ENCODE measurements around the gene IFNGR1. TPM values are rescaled to one million over a fixed set of nuclear protein-coding genes. Genes with fewer than 3 reads are reported as not detected.

IFNGR1 gene
- total RNA-seq, 2 donors from 2014 or later: 23.7 to 30.2 TPM

- 94 to 95% methylated on average over 2 to 3 of the region's 3 CpGs for WGBS, 2 experiments (ENCODE audit: insufficient coverage in 1 of 2, insufficient read length in 1 of 2)
- Mint-ChIP-seq H3K27me3 (ENCODE audit: insufficient read depth) (no peaks in the 10 kb centered on the region), H3K9me3 (no peaks in the 10 kb centered on the region), H3K4me3 (no peak overlapping the region), H3K36me3 (ENCODE audit: low read depth) (no peaks in the 10 kb centered on the region), H3K27ac (no peak overlapping the region), H3K4me1 (peaks cover 23% of the 10 kb centered on the region)
- no peak overlapping the region for H3K27ac ChIP-seq (ENCODE audit: low read depth, low read length)
- no peaks in the 10 kb centered on the region for H3K36me3 ChIP-seq (ENCODE audit: control insufficient read depth, insufficient read depth, low read length)
- no peaks in the 10 kb centered on the region for H3K4me1 ChIP-seq (ENCODE audit: control insufficient read depth, insufficient read depth, low read length)
- TF ChIP-seq CTCF (conservative IDR thresholded peaks at IDR 0.05): no peak
- no peak for DNase-seq
- H3K27me3 ChIP-seq (ENCODE audit: control insufficient read depth, insufficient read depth, low read length, poor library complexity, severe bottlenecking): no peaks in the 10 kb centered on the region
- no peak overlapping the region for H3K9ac ChIP-seq (ENCODE audit: extremely low read depth, low read length, poor library complexity, severe bottlenecking)
- H3K9me3 ChIP-seq (ENCODE audit: control insufficient read depth, low read length): no peaks in the 10 kb centered on the region
- H3K4me3 ChIP-seq (ENCODE audit: low read length): no peak overlapping the region
These were observed 3.2 kb upstream of the IFNGR1 start for GRCh38 chr6:137222381-137222780.

GRCh38 chr6:137219664-137220252 lies 573 bp upstream of the IFNGR1 start:
- Mint-ChIP-seq H3K4me1 (peaks cover 33% of the 10 kb centered on the region), H3K27me3 (ENCODE audit: insufficient read depth) (no peaks in the 10 kb centered on the region), H3K4me3 (peak overlapping the region; percentile 85), H3K36me3 (ENCODE audit: low read depth) (peaks cover 5% of the 10 kb centered on the region), H3K9me3 (peaks cover 2% of the 10 kb centered on the region), H3K27ac (peak overlapping the region; percentile 96)
- no peaks in the 10 kb centered on the region for H3K27me3 ChIP-seq (ENCODE audit: control insufficient read depth, insufficient read depth, low read length, poor library complexity, severe bottlenecking)
- H3K9ac ChIP-seq (ENCODE audit: extremely low read depth, low read length, poor library complexity, severe bottlenecking): peak overlapping the region; percentile 87
- no peak for DNase-seq
- H3K36me3 ChIP-seq (ENCODE audit: control insufficient read depth, insufficient read depth, low read length): no peaks in the 10 kb centered on the region
- WGBS, 2 experiments (ENCODE audit: insufficient coverage in 1 of 2, insufficient read length in 1 of 2): 70 to 71% methylated on average over 4 to 5 of the region's 6 CpGs
- H3K4me1 ChIP-seq (ENCODE audit: control insufficient read depth, insufficient read depth, low read length): no peaks in the 10 kb centered on the region
- no peaks in the 10 kb centered on the region for H3K9me3 ChIP-seq (ENCODE audit: control insufficient read depth, low read length)
- H3K27ac ChIP-seq (ENCODE audit: low read depth, low read length): no peak overlapping the region
- H3K4me3 ChIP-seq (ENCODE audit: low read length): peak overlapping the region; percentile 98
- TF ChIP-seq CTCF (conservative IDR thresholded peaks at IDR 0.05): no peak

GRCh38 chr6:137218473-137218916 lies 690 bp downstream of the IFNGR1 start:
- H3K4me1 Mint-ChIP-seq: peaks cover 40% of the 10 kb centered on the region
- Histone ChIP-seq H3K27ac (ENCODE audit: low read depth, low read length) (peak overlapping the region; percentile 78), H3K4me3 (ENCODE audit: low read length) (peak overlapping the region; percentile 98), H3K9ac (ENCODE audit: extremely low read depth, low read length, poor library complexity, severe bottlenecking) (peak overlapping the region; percentile 87), H3K4me1 (ENCODE audit: control insufficient read depth, insufficient read depth, low read length) (no peaks in the 10 kb centered on the region), H3K9me3 (ENCODE audit: control insufficient read depth, low read length) (peaks cover under 1% of the 10 kb centered on the region), H3K36me3 (ENCODE audit: control insufficient read depth, insufficient read depth, low read length) (peaks cover 5% of the 10 kb centered on the region), H3K27me3 (ENCODE audit: control insufficient read depth, insufficient read depth, low read length, poor library complexity, severe bottlenecking) (no peaks in the 10 kb centered on the region)
- no peak for TF ChIP-seq CTCF (conservative IDR thresholded peaks at IDR 0.05)
- H3K27ac Mint-ChIP-seq: peak overlapping the region; percentile 96
- DNase-seq: peak; percentile 49
- WGBS, 2 experiments (ENCODE audit: insufficient coverage in 1 of 2, insufficient read length in 1 of 2): 0 to 3% methylated on average over 6 to 13 of the region's 13 CpGs
- H3K9me3 Mint-ChIP-seq: peaks cover 2% of the 10 kb centered on the region
- peak overlapping the region; percentile 85 for H3K4me3 Mint-ChIP-seq
- no peaks in the 10 kb centered on the region for H3K27me3 Mint-ChIP-seq (ENCODE audit: insufficient read depth)
- peaks cover 15% of the 10 kb centered on the region for H3K36me3 Mint-ChIP-seq (ENCODE audit: low read depth)
